HCT116 (cell line): ENCODE measurements around the gene TMEM86B.

Experiments used
- POLR2A ChIP-seq: IDR thresholded peaks from 2 replicates; pipeline ENCODE4 v1.7.0; 2011; ENCODE audit warnings: borderline replicate concordance; ENCODE audit not compliant: insufficient read depth, insufficient read length; ENCODE audit errors: extremely low read depth
- POLR2AphosphoS5 ChIP-seq: IDR thresholded peaks from 2 replicates; pipeline ENCODE4 v1.6.1; 2011; ENCODE audit warnings: mild to moderate bottlenecking, low read depth, low read length, moderate library complexity
- TF ChIP-seq, protein P1 (sequence below), 3 experiments: fragments of 200-600 bp in 1 of 3; sonication (generic) in 1 of 3; IDR thresholded peaks in 2 of 3; conservative IDR thresholded peaks in 1 of 3; 2 replicates each; pipeline ENCODE4 v1.5.1; 2012 to 2017; ENCODE audit warnings: low read depth in 2 of 3, low read length in 2 of 3, antibody characterized with exemption in 1 of 3, borderline replicate concordance in 1 of 3, control low read depth in 1 of 3, mild to moderate bottlenecking in 1 of 3, mixed read lengths in 1 of 3, mixed run types in 1 of 3, moderate library complexity in 1 of 3; ENCODE audit not compliant: insufficient read depth in 1 of 3

DNA sequence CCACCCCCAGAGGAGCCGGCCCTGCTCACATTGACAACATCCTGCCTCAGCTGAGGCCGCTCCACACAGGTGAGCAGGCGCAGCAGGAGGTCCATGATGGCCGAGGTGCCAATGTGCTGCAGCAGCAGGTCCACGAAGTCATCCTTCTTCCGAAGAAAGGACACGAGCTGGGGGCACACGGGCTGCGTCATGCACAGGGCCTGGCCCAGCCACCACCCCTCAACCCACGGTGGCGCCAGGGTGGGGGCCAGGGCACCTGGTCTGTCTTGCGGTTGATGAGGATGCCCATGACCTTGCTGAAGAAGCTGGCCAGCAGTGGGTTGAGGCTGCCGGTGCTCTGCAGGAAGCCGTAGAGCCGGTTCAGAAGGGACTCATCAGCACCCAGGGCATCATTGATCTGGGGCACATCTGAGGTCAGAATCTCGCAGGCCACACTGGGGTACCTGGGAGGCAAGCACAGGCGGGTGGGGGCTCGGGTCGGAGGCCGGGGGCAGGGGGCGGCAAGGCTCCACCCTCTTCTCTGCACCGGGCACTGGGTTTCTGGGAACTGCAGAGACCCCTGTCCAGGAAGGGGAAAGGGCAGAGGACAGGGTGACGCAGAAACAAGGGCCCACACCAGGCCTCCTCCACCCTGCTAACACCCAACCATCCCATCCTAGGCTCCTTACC lies 16.8 kb upstream of the TMEM86B start:
- TF ChIP-seq POLR2A = no peak
- TF ChIP-seq POLR2AphosphoS5 = no peak
- TF ChIP-seq, protein P1, sequence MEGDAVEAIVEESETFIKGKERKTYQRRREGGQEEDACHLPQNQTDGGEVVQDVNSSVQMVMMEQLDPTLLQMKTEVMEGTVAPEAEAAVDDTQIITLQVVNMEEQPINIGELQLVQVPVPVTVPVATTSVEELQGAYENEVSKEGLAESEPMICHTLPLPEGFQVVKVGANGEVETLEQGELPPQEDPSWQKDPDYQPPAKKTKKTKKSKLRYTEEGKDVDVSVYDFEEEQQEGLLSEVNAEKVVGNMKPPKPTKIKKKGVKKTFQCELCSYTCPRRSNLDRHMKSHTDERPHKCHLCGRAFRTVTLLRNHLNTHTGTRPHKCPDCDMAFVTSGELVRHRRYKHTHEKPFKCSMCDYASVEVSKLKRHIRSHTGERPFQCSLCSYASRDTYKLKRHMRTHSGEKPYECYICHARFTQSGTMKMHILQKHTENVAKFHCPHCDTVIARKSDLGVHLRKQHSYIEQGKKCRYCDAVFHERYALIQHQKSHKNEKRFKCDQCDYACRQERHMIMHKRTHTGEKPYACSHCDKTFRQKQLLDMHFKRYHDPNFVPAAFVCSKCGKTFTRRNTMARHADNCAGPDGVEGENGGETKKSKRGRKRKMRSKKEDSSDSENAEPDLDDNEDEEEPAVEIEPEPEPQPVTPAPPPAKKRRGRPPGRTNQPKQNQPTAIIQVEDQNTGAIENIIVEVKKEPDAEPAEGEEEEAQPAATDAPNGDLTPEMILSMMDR (IDR thresholded peaks at IDR 0.05 in 2 of 3, conservative IDR thresholded peaks at IDR 0.05 in 1 of 3; ENCODE audit: borderline replicate concordance in 1 of 3, insufficient read depth in 1 of 3, low read depth in 2 of 3, low read length in 2 of 3) = no peak
